GM12878 (cell line): Measurements from ENCODE around the gene TMEM9B. TPM values are rescaled to one million over a fixed set of nuclear protein-coding genes. Genes with fewer than 3 reads are reported as not detected.

Experiments
- ATAC-seq: fragments of 200-7000 bp; cut with Tn5 transposase; 3 replicates; pipeline ENCODE4 v1.9.1; 2020; ENCODE audit warnings: mild to moderate bottlenecking, moderate library complexity
- BruUV-seq: library from RNA; stranded (reverse); fragments of 400-500 nt; replicated peaks from 2 replicates; lab custom pipeline; 2021; lab: Mats Ljungman, UMichigan
- CTCF ChIA-PET: fragments of 300-600 bp; sonication (Branson Sonifier 250); formaldehyde crosslinking; extraction: SDS; loops from one replicate; lab custom pipeline; 2021; ENCODE audit warnings: inconsistent platforms; lab: Yijun Ruan, JAX
- POLR2A ChIA-PET: fragments of 350-600 bp; formaldehyde crosslinking; extraction: SDS; loops from one replicate; lab custom pipeline; 2021; ENCODE audit warnings: inconsistent platforms; lab: Charles Lee
- RAD21 ChIA-PET: fragments of 300-600 bp; sonication (Branson Sonifier 250); formaldehyde crosslinking; loops from one replicate; lab custom pipeline; 2023; ENCODE audit warnings: antibody characterized with exemption; ENCODE audit not compliant: unreplicated experiment; lab: Charles Lee
- SMC1A ChIA-PET: fragments of 300-600 bp; sonication (Branson Sonifier 250); formaldehyde crosslinking; loops from one replicate; lab custom pipeline; 2023; ENCODE audit not compliant: unreplicated experiment, uncharacterized antibody; lab: Charles Lee
- DNase-seq: peaks from one replicate; pipeline ENCODE4 v3.0.0-alpha.2; 2011; ENCODE audit warnings: low read depth, low spot score
- FAIRE-seq: peaks from 3 replicates; lab custom pipeline; 2011; peaks lifted over from hg19 to GRCh38; lab: Jason Lieb, UNC
- H2AFZ ChIP-seq: 2 replicates; pipeline ENCODE4 v1.6.0; 2011; ENCODE audit warnings: low read depth, low read length, control low read depth; ENCODE audit not compliant: control insufficient read depth
- H3K27ac ChIP-seq: 2 replicates; pipeline ENCODE4 v1.5.1; 2011; ENCODE audit warnings: control low read depth; ENCODE audit not compliant: control insufficient read depth, insufficient read depth
- H3K27me3 ChIP-seq, 2 experiments: replicated peaks in 1 of 2; 2 replicates each; pipeline versions ENCODE4 v1.6.0 to v1.6.1; 2011; ENCODE audit warnings: low read length in 1 of 2; ENCODE audit not compliant: control insufficient read depth in 2 of 2, insufficient read depth in 2 of 2
- H3K36me3 ChIP-seq, 2 experiments: 2 replicates each; pipeline ENCODE4 v1.5.1; 2011; ENCODE audit warnings: low read length in 1 of 2; ENCODE audit not compliant: control insufficient read depth in 2 of 2, insufficient read depth in 2 of 2
- H3K4me1 ChIP-seq: 2 replicates; pipeline ENCODE4 v1.6.1; 2011; ENCODE audit warnings: mild to moderate bottlenecking, low read length, moderate library complexity, mixed read lengths; ENCODE audit not compliant: control insufficient read depth, insufficient read depth
- H3K4me2 ChIP-seq: 2 replicates; pipeline ENCODE4 v1.6.0; 2011; ENCODE audit warnings: control low read depth; ENCODE audit not compliant: control insufficient read depth, insufficient read depth
- H3K4me3 ChIP-seq: fragments of 200-600 bp; sonication (generic); 2 replicates; pipeline ENCODE4 v1.5.1; 2016
- H3K79me2 ChIP-seq: 2 replicates; pipeline ENCODE4 v1.6.0; 2011; ENCODE audit warnings: low read length; ENCODE audit not compliant: control insufficient read depth, insufficient read depth
- H3K9ac ChIP-seq: 2 replicates; pipeline ENCODE4 v1.8.0; 2011; ENCODE audit warnings: low read length, control low read depth, mixed read lengths; ENCODE audit not compliant: control insufficient read depth, insufficient read depth
- H3K9me3 ChIP-seq: replicated peaks from 3 replicates; pipeline ENCODE4 v1.5.1; 2011; ENCODE audit warnings: mild to moderate bottlenecking, low read length; ENCODE audit not compliant: control insufficient read depth, insufficient read depth
- H4K20me1 ChIP-seq: 2 replicates; pipeline ENCODE4 v1.6.0; 2011; ENCODE audit not compliant: control insufficient read depth, insufficient read depth
- BCL11A ChIP-seq: IDR thresholded peaks from 2 replicates; pipeline ENCODE4 v1.6.1; 2011; ENCODE audit warnings: low read depth, low read length
- MEF2B ChIP-seq: fragments of 450-650 bp; IDR thresholded peaks from 2 replicates; pipeline ENCODE4 v1.6.1; 2018; ENCODE audit warnings: mild to moderate bottlenecking, moderate library complexity; ENCODE audit not compliant: partially characterized antibody, poor library complexity, severe bottlenecking
- MXI1 ChIP-seq: fragments of 150-350 bp; IDR thresholded peaks from 2 replicates; pipeline ENCODE4 v1.6.1; 2011; ENCODE audit warnings: low read depth, mild to moderate bottlenecking, inconsistent platforms, low read length, improper control_type of control experiment
- NBN ChIP-seq: fragments of 450-650 bp; IDR thresholded peaks from 2 replicates; pipeline ENCODE4 v1.6.1; 2016
- RELA ChIP-seq: fragments of 450-650 bp; IDR thresholded peaks from 2 replicates; pipeline ENCODE4 v1.8.0; 2014; ENCODE audit warnings: borderline replicate concordance; ENCODE audit not compliant: partially characterized antibody
- RFX5 ChIP-seq: IDR thresholded peaks from 2 replicates; pipeline ENCODE4 v1.6.1; 2011; ENCODE audit warnings: low read depth, low read length, improper control_type of control experiment
- STAT1 ChIP-seq: fragments of 450-650 bp; conservative IDR thresholded peaks from 2 replicates; pipeline ENCODE4 v1.6.1; 2014; ENCODE audit warnings: antibody characterized with exemption, mild to moderate bottlenecking
- TARDBP ChIP-seq: IDR thresholded peaks from 2 replicates; pipeline ENCODE4 v1.6.1; 2016; ENCODE audit warnings: borderline replicate concordance
- WGBS: methylation state at CpG from one replicate; pipeline ENCODE4 v1.1.6; 2016; ENCODE audit warnings: low lambda C conversion rate; ENCODE audit not compliant: insufficient replicate concordance, insufficient coverage; ENCODE audit errors: missing lambda C conversion rate; 5-methylcytosine and 5-hydroxymethylcytosine counted together
- in situ Hi-C: fragments of 300-500 bp; cut with MboI; formaldehyde crosslinking; loops from 9 replicates; pipeline ENCODE4 v1.14.3; 2018; ENCODE audit warnings: mixed read lengths
- intact Hi-C: fragments of 100-400 bp; cut with micrococcal nuclease; formaldehyde crosslinking; loops from one replicate; pipeline ENCODE4 v1.14.2; 2022; ENCODE audit not compliant: unreplicated experiment
- polyA plus RNA-seq, 11 experiments: library from polyadenylated mRNA; depleted of rRNA in 4 of 11; unstranded in 6 of 11; stranded (reverse) in 5 of 11; fragments of >200 nt; fragmentation: Nextera tagmentation in 4 of 11; fragmentation: Illumina TruSeq in 1 of 11; extraction: Ambion mirVana in 4 of 11; extraction: Trizol in 1 of 11; gene quantifications; 1 replicate in 1 of 11; 2 replicates in 10 of 11; pipeline versions ENCODE4 v1.2.1 to v1.2.3, GENCODE V29; 2011 to 2016; ENCODE audit warnings: inconsistent platforms in 2 of 11, missing spikeins in 2 of 11, low read depth in 1 of 11
- total RNA-seq, 4 experiments: library from RNA; depleted of rRNA in 3 of 4; stranded (reverse); fragments of >200 nt in 3 of 4; fragmentation: Illumina TruSeq in 1 of 4; extraction: Trizol in 1 of 4; gene quantifications; 2 replicates each; pipeline versions ENCODE4 v1.2.1 to v1.2.3, GENCODE V29; 2013 to 2021

Gene TMEM9B
- total and polyA plus RNA-seq, 10 of the 15 experiments (the other 5 are each of a cell fraction or from before 2014, with no cell fraction given): 11.5 to 54.0 (median 30.0) TPM

DNA sequence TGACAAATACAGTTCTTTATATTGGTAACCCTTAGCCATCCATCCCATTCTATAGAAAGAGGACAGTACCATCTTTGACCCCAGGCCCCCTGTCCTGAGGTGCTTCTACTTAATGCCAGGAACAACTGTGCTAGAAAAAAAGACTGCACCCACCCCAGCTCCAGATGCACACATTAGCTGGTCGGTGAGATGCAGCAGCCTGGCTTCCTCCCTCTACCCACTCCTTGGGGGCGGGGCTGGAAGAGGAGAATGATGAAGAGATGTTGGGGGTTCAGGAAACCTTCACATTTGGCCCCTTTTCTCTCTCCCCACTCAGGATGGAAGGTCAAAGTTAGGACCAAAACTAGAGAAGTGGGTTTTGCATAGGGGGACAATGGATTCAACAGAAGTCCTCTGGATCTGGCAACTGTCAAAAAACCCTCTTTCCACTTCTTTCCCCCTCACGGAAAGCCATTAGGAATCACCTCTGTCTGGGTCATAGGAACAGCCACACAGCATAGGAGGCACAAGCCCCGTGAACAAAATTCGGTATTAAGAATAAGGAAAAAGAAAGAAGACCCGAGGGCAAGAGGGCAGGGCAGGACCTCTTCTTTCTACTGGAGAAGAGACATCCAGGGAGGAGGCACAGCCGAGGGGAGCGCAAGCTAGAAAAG, 38.8 kb upstream of the TMEM9B start:
- H4K20me1 ChIP-seq: no peaks in the 10 kb centered on the region
- peak overlapping the region; percentile 87 for H3K4me2 ChIP-seq
- no TSS peak for BruUV-seq
- DNase-seq (no peak), ATAC-seq (no peak; the same call in 2 of the 3 replicates), FAIRE-seq (no peak)
- ChIA-PET CTCF (interaction anchor here (0.6 to 1.4 kb wide), 3 partner anchors 12 to 135 kb away, joined by 3 to 4 read pairs (median 3); no protein-coding TSS in a partner anchor), RAD21 (interaction anchor here (1.1 kb wide), 1 partner anchor 13 kb away, joined by 3 read pairs; no protein-coding TSS in a partner anchor), POLR2A (interaction anchor here (0.6 kb wide), 1 partner anchor 40 kb away, joined by 4 read pairs; no protein-coding TSS in a partner anchor), SMC1A (interaction anchor here (0.6 kb wide), 2 partner anchors 43 to 94 kb away, joined by 4 read pairs; no protein-coding TSS in a partner anchor)
- peaks cover 6% of the 10 kb centered on the region; the same call in 1 of the 2 replicates for H3K4me1 ChIP-seq
- intact Hi-C loops: no loop called here
- 15% methylated on average over 8 of the region's 8 CpGs for WGBS
- H3K4me3 ChIP-seq: peak overlapping the region; percentile 55; the same call in 1 of the 2 replicates
- in situ Hi-C loops: no loop called here
- peaks cover 4 to 16% of the 10 kb centered on the region in 2 experiments for H3K27me3 ChIP-seq
- no peak overlapping the region for H3K27ac ChIP-seq
- no peaks in the 10 kb centered on the region for H3K36me3 ChIP-seq
- H3K79me2 ChIP-seq: no peaks in the 10 kb centered on the region
- peak overlapping the region; percentile 50 for H2AFZ ChIP-seq
- TF ChIP-seq MXI1: no peak
- no peak overlapping the region for H3K9ac ChIP-seq
- H3K9me3 ChIP-seq: no peaks in the 10 kb centered on the region

DNA sequence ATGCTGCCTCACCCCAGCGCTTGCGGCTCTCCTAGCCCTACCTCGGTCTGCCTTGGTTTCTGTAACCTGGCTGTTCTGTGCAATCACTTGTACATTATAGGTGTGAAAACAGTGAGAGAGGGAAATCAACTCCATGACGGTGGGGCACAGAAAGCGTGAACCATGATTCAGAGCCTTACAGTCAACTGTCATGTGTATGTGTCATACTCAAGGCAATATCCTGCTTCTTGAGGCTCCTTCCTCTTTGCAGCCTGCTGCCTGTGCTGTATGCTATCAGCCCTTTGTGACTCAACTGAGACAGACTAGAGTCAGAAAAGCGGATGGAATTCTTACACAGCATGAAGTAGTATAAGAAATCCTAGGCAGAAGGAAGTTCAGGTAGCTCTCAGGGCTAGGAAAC, 37.5 kb upstream of the TMEM9B start:
- Histone ChIP-seq H3K79me2 (no peaks in the 10 kb centered on the region), H4K20me1 (no peaks in the 10 kb centered on the region), H3K27ac (no peak overlapping the region), H3K36me3 (no peaks in the 10 kb centered on the region), H2AFZ (no peak overlapping the region), H3K4me3 (no peak overlapping the region), H3K4me2 (no peak overlapping the region), H3K9me3 (no peaks in the 10 kb centered on the region), H3K4me1 (peaks cover 6% of the 10 kb centered on the region; the same call in 1 of the 2 replicates), H3K9ac (no peak overlapping the region), H3K27me3 (peaks cover 4 to 16% of the 10 kb centered on the region in 2 experiments)
- 40% methylated on average over 6 of the region's 6 CpGs for WGBS
- no peak for ATAC-seq
- no peak for FAIRE-seq
- no TSS peak for BruUV-seq
- SMC1A ChIA-PET: no interaction called here
- DNase-seq: no peak
- TF ChIP-seq RFX5 (no peak), MEF2B (no peak), NBN (no peak), TARDBP (no peak), RELA (no peak), STAT1 (no peak), BCL11A (no peak)
- RAD21 ChIA-PET: no interaction called here
- in situ Hi-C loops (no loop called here), intact Hi-C loops (no loop called here)
- CTCF ChIA-PET: interaction anchor here (1.0 to 1.4 kb wide), 3 partner anchors 11 to 136 kb away, joined by 3 to 4 read pairs (median 4); no protein-coding TSS in a partner anchor
- POLR2A ChIA-PET: no interaction called here
